ENCODE measurements around the gene ZKSCAN5. TPM values are rescaled to one million over a fixed set of nuclear protein-coding genes. Genes with fewer than 3 reads are reported as not detected.

The ZKSCAN5 gene
- total and polyA plus RNA-seq, 4 donors, result 14.6 to 17.3 (median 14.9) TPM

DNA sequence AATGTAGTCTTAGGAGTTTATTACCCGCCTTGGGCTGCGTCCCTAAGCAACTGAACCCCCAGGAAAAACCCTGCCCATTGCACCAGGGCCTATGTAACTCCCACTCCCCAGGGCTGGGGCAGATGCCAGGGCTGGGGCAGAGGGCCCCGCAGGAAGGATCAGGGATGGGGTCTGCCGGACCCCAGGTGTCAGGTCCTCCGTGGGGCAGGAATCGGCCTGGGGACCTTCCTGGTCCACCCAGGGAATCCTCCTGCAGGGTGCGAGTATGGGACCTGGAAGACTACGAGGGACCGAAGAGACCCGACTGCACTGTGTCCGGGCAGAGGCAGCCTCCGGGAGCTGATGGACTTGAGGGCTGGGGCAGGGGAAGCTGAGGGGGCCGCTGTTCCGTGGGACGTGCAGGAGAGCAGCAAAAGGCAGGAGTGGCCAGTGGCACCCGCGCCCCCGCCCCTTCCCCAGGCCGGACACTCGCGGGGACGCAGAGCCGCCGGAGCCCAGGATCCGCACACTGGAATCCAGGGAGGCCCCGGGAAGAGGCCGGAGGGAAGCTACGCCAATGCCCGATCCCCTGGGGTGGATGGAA, 36.0 kb upstream of the ZKSCAN5 start:
- no peak for DNase-seq (ENCODE audit: low read depth in 4 of 6, low spot score in 6 of 6)
- no peaks in the 10 kb centered on the region for H3K27me3 ChIP-seq (ENCODE audit: control insufficient read depth, insufficient read depth, low read length)
- H3K9me3 ChIP-seq (ENCODE audit: control insufficient read depth, insufficient read depth, low read length), result no peaks in the 10 kb centered on the region
- H3K36me3 ChIP-seq (ENCODE audit: control insufficient read depth, insufficient read depth, low read length), result peaks cover 7% of the 10 kb centered on the region
- WGBS (ENCODE audit: insufficient coverage), result 87% methylated on average over 27 of the region's 29 CpGs
- peaks cover 21% of the 10 kb centered on the region for H3K4me1 ChIP-seq (ENCODE audit: control insufficient read depth, insufficient read depth, low read length)
- no peak overlapping the region for H3K27ac ChIP-seq (ENCODE audit: low read depth, low read length)
- no peak overlapping the region for H3K4me3 ChIP-seq (ENCODE audit: low read depth, low read length)

DNA sequence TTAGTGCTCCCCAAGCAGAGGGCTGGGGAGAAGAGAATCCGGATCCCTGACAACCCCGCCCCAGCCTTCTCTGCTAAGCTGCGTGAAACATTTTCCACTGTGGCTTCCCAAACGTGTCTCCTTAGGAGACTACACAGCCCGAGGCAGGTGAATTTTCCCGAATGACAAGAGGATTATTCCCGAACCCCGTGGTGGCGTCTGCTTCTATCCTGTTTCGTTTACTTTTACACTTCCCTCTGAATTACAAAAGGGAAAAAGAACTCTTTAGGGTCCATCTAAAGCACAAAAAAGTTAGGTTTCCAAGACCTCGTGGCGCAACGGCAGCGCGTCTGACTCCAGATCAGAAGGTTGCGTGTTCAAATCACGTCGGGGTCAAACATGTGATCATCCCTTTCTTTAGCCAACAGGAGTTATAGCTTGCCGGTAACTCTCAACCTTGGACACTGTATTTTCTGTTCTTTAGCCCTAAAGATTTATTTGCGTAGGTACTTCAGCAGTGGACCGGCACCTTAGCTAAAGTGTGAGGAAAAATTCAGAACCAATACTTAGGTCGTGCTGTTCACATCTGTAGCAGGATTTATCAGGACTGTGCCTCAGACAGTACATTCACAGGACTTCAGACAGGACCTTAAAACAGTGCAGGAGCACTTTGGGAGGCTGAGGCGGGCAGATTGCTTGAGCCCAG, 34.9 kb upstream of the ZKSCAN5 start:
- WGBS (ENCODE audit: insufficient coverage), result 41% methylated on average over 21 of the region's 23 CpGs
- no peak overlapping the region for H3K4me3 ChIP-seq (ENCODE audit: low read depth, low read length)
- H3K9me3 ChIP-seq (ENCODE audit: control insufficient read depth, insufficient read depth, low read length), result no peaks in the 10 kb centered on the region
- no peak for DNase-seq (ENCODE audit: low read depth in 4 of 6, low spot score in 6 of 6)
- peaks cover 2% of the 10 kb centered on the region for H3K36me3 ChIP-seq (ENCODE audit: control insufficient read depth, insufficient read depth, low read length)
- peaks cover 25% of the 10 kb centered on the region for H3K4me1 ChIP-seq (ENCODE audit: control insufficient read depth, insufficient read depth, low read length)
- no peak overlapping the region for H3K27ac ChIP-seq (ENCODE audit: low read depth, low read length)
- H3K27me3 ChIP-seq (ENCODE audit: control insufficient read depth, insufficient read depth, low read length), result no peaks in the 10 kb centered on the region

DNA sequence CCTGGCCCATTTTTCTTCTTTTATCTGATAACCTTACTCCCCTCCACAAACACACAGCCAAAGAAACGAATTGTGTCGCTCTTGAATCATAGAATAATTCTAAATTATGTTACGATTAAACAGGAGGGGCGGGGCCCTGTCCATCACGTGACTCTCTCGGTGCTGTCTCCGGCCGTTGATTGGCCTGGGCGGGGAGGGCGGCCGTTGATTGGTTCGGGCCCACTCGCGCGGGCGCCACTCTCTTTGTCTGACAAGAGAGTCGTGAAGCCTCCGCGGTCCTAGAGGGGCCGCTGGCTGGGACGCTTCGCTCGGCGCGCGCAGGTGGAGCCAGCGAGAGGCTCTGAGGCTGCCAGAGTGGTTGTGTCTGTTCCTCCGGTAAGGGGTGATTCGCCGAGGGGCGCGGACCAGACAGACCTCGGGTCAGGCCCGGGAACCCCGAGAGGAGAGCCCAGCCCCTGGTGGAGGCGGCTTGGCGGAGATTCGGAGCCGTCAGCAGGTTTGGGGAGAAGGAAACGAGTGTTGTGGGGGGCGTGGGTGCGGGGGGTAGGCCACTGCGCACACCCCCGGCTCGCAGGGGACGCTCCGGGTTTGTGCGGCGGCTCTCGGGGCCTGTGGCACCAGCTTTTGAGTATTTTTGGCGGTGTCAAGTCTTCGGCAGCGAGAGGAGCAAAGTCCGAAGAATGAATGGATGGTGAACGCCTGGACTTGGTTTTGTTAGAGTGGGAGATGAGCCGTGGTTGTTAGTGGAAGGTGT, 31.7 kb upstream of the ZKSCAN5 start, which contains the start of gene ZNF789:
Gene ZNF789 (plus strand): TSS at position 330 of the 754 bp plus-strand sequence. CDS start 3,567 bp downstream, outside the sequence.
- peak within 1 kb of the TSS; percentile 93 for H3K27ac ChIP-seq (ENCODE audit: low read depth, low read length)
- H3K4me3 ChIP-seq (ENCODE audit: low read depth, low read length), result peak within 1 kb of the TSS; percentile 93
- peak; percentile 86 to 99 (median 96) for DNase-seq (ENCODE audit: low read depth in 4 of 6, low spot score in 6 of 6)
- WGBS (ENCODE audit: insufficient coverage), result under 1% methylated on average over 54 of the region's 56 CpGs
- no peaks in the 10 kb centered on the region for H3K27me3 ChIP-seq (ENCODE audit: control insufficient read depth, insufficient read depth, low read length)
- H3K36me3 ChIP-seq (ENCODE audit: control insufficient read depth, insufficient read depth, low read length), result peaks cover 6% of the 10 kb centered on the region
- H3K9me3 ChIP-seq (ENCODE audit: control insufficient read depth, insufficient read depth, low read length), result no peaks in the 10 kb centered on the region
- H3K4me1 ChIP-seq (ENCODE audit: control insufficient read depth, insufficient read depth, low read length), result peaks cover 9% of the 10 kb centered on the region

DNA sequence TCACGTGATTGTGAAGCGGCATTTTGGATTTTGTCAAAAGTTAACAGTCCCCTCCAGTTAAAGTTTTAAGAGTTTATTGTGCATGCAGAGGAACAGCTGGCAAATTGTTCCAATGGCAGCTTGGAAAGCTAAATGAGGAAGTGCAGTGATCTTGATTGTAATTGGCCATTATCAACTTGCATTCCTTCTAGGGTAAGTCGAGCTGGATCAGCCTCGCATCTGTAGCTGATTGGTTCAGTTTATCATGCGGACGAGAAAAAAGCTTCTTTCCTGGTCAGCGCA, 31.2 kb upstream of the ZKSCAN5 start:
- peak overlapping the region; percentile 93 for H3K4me3 ChIP-seq (ENCODE audit: low read depth, low read length)
- WGBS (ENCODE audit: insufficient coverage), result 0% methylated on average over 4 of the region's 7 CpGs

DNA sequence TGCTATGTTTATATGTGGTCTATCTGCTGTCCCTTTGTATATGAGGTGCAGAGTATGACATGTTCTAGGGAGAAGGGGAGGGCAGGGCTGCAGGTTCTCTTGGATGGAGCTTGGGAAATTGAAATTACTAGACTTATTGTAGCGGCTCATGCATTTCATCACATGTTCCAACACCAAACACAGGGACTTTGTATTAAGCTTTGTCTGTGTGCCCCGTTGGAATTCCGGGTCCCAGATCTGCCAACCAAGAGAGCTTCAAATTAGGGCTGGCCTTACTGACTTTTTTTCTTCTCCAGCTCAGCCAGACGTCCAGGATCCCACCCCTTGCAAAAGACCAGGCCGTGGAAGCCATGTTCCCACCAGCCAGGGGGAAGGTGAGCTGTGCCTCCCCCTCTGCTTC, 28.4 kb upstream of the ZKSCAN5 start:
- Histone ChIP-seq H3K36me3 (ENCODE audit: control insufficient read depth, insufficient read depth, low read length) (peaks cover 24% of the 10 kb centered on the region), H3K27me3 (ENCODE audit: control insufficient read depth, insufficient read depth, low read length) (no peaks in the 10 kb centered on the region), H3K4me1 (ENCODE audit: control insufficient read depth, insufficient read depth, low read length) (peaks cover 14% of the 10 kb centered on the region), H3K27ac (ENCODE audit: low read depth, low read length) (peak overlapping the region; percentile 64), H3K4me3 (ENCODE audit: low read depth, low read length) (no peak overlapping the region), H3K9me3 (ENCODE audit: control insufficient read depth, insufficient read depth, low read length) (no peaks in the 10 kb centered on the region)
- WGBS (ENCODE audit: insufficient coverage), result 78% methylated on average over 3 of the region's 5 CpGs
- DNase-seq (ENCODE audit: low read depth in 4 of 6, low spot score in 6 of 6), result no peak

More for the DNA sequence above, 31.2 kb upstream of the ZKSCAN5 start:
- Histone ChIP-seq H3K27me3 (ENCODE audit: control insufficient read depth, insufficient read depth, low read length) (no peaks in the 10 kb centered on the region), H3K4me1 (ENCODE audit: control insufficient read depth, insufficient read depth, low read length) (peaks cover 9% of the 10 kb centered on the region), H3K36me3 (ENCODE audit: control insufficient read depth, insufficient read depth, low read length) (peaks cover 7% of the 10 kb centered on the region), H3K9me3 (ENCODE audit: control insufficient read depth, insufficient read depth, low read length) (no peaks in the 10 kb centered on the region), H3K27ac (ENCODE audit: low read depth, low read length) (peak overlapping the region; percentile 77)
- peak in 4 of 6 donors; percentile 7 to 77 (median 32) for DNase-seq (ENCODE audit: low read depth in 4 of 6, low spot score in 6 of 6)

DNA sequence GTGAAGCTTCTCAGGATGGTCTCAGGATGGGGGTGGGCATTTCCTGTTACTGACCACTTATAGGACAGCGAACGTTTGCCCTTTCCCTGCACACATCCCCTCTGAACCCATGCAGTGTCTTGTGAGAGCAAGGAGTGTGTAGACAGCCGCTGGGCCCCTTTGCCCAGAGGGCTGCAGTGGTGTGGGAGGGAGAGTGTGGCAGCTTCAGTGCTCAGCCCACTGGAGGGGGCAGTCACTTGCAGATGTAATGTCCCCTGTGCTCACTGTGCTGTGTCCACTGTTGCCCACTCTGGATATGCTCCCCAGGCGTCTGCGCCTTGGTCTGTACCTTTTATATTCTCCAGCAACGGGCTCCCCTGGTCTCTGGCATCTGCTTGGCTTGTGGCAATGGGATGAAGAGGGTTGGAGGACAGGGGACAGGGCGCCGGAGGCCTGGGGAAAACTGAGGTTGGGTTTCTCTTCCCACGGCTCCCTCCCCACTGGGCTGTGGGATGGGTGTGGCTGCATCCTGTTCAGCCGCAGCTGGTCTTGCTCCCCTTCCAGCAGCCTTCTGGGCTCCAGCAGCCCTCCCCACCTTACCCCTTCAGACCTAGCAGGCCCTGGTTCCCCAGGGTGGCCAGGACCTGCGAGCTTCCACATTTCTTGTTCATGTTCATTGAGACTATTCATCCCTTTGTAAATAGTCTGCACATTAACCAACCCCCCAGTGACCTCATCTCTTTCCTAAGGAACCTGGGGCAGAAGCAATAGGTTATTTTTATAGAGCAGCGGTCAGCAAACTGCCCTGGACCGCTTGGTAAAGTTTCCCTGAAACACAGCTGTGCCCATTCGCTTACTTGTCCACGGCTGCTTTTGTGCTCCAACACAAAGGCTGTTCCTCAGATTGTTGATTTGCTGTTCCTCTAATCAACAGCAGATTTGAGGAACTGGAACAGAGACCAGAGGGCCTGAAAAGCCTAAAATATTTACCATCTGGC, 25.7 kb upstream of the ZKSCAN5 start:
- H3K27me3 ChIP-seq (ENCODE audit: control insufficient read depth, insufficient read depth, low read length), result no peaks in the 10 kb centered on the region
- H3K4me1 ChIP-seq (ENCODE audit: control insufficient read depth, insufficient read depth, low read length), result peaks cover 10% of the 10 kb centered on the region
- no peak for DNase-seq (ENCODE audit: low read depth in 4 of 6, low spot score in 6 of 6)
- no peak overlapping the region for H3K4me3 ChIP-seq (ENCODE audit: low read depth, low read length)
- no peaks in the 10 kb centered on the region for H3K9me3 ChIP-seq (ENCODE audit: control insufficient read depth, insufficient read depth, low read length)
- H3K27ac ChIP-seq (ENCODE audit: low read depth, low read length), result no peak overlapping the region
- H3K36me3 ChIP-seq (ENCODE audit: control insufficient read depth, insufficient read depth, low read length), result peaks cover 36% of the 10 kb centered on the region
- 90% methylated on average over 10 of the region's 15 CpGs for WGBS (ENCODE audit: insufficient coverage)

DNA sequence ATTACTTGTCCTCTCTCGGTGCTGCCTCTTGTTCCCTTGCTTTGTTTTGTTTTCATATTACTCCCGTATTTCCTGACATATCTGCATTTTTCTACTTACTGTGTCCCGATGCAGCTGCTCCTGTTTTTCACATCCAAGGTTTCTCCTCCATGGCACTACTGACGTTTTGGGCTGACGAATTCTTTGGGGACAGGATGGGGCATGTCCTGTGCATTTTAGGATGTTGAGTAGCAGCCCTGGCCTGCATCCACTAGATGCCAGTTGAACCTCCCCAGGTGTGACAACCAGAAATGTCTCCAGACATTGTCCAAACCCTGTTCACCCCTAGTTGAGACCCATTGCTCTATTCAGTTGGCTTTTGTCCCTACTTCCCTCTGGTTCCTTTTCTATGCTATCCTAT, 19.4 kb upstream of the ZKSCAN5 start:
- Histone ChIP-seq H3K27ac (ENCODE audit: low read depth, low read length) (no peak overlapping the region), H3K4me3 (ENCODE audit: low read depth, low read length) (no peak overlapping the region), H3K36me3 (ENCODE audit: control insufficient read depth, insufficient read depth, low read length) (peaks cover 30% of the 10 kb centered on the region), H3K27me3 (ENCODE audit: control insufficient read depth, insufficient read depth, low read length) (no peaks in the 10 kb centered on the region), H3K9me3 (ENCODE audit: control insufficient read depth, insufficient read depth, low read length) (no peaks in the 10 kb centered on the region), H3K4me1 (ENCODE audit: control insufficient read depth, insufficient read depth, low read length) (no peaks in the 10 kb centered on the region)
- DNase-seq (ENCODE audit: low read depth in 4 of 6, low spot score in 6 of 6), result no peak
- WGBS (ENCODE audit: insufficient coverage), result 79% methylated on average over 2 of the region's 5 CpGs

DNA sequence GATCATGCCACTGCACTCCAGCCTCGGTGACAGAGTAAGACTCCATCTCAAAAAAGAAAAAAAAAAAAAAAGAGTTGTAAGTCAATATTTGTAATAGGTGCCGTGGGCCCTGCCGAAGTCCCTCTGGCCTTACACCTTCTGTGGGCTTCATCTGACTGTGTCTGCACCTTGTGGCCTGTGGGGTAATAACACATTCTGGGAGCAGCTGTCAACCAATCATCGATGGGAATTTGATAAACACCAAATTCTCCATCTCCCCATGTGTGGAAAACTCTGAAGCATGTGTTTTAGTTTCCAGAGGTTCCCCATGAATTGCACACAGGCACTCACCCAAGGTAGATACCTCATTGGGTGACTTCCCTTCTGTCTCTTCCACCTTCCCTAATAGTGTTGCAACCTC, 15.2 kb upstream of the ZKSCAN5 start:
- 80% methylated on average over 1 of the region's 4 CpGs for WGBS (ENCODE audit: insufficient coverage)
- Histone ChIP-seq H3K27ac (ENCODE audit: low read depth, low read length) (no peak overlapping the region), H3K36me3 (ENCODE audit: control insufficient read depth, insufficient read depth, low read length) (peaks cover 40% of the 10 kb centered on the region), H3K9me3 (ENCODE audit: control insufficient read depth, insufficient read depth, low read length) (no peaks in the 10 kb centered on the region), H3K4me3 (ENCODE audit: low read depth, low read length) (no peak overlapping the region), H3K27me3 (ENCODE audit: control insufficient read depth, insufficient read depth, low read length) (no peaks in the 10 kb centered on the region), H3K4me1 (ENCODE audit: control insufficient read depth, insufficient read depth, low read length) (no peaks in the 10 kb centered on the region)
- DNase-seq (ENCODE audit: low read depth in 4 of 6, low spot score in 6 of 6), result no peak

DNA sequence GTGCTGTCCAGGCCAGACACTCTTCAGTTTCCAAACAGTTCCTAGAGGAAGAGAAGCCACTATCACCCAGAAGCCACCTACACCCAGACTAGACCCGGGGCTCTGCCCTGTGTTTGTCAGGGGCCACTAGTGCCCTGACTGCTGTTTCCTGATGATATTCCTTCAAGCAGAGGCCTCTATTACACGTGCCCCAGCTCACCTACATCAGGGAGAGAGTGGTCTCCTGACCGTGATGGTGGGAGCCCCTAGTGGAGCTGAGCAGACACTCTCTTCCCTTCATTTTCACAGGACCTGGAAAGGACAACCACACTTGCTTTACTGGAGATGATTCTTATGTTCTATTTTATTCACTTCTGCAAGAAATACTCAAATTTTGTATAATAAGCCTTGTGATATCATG, 13.6 kb upstream of the ZKSCAN5 start:
- H3K4me3 ChIP-seq (ENCODE audit: low read depth, low read length), result no peak overlapping the region

More for the DNA sequence above, 13.6 kb upstream of the ZKSCAN5 start:
- no peak for DNase-seq (ENCODE audit: low read depth in 4 of 6, low spot score in 6 of 6)
- H3K9me3 ChIP-seq (ENCODE audit: control insufficient read depth, insufficient read depth, low read length), result no peaks in the 10 kb centered on the region
- H3K27me3 ChIP-seq (ENCODE audit: control insufficient read depth, insufficient read depth, low read length), result no peaks in the 10 kb centered on the region
- H3K36me3 ChIP-seq (ENCODE audit: control insufficient read depth, insufficient read depth, low read length), result peaks cover 44% of the 10 kb centered on the region
- H3K4me1 ChIP-seq (ENCODE audit: control insufficient read depth, insufficient read depth, low read length), result no peaks in the 10 kb centered on the region
- 80% methylated on average over 1 of the region's 3 CpGs for WGBS (ENCODE audit: insufficient coverage)
- H3K27ac ChIP-seq (ENCODE audit: low read depth, low read length), result no peak overlapping the region
